Fibroblast of pulmonary artery (primary cell): ENCODE results near the gene SERINC2.

Experiments
- DNase-seq: peaks from one replicate; pipeline ENCODE4 v3.0.0-alpha.2; 2010; ENCODE audit warnings: low read depth
- H3K4me3 ChIP-seq: replicated peaks from 2 replicates; pipeline ENCODE4 v1.5.1; 2011; ENCODE audit warnings: low read depth, mild to moderate bottlenecking, control low read depth, low read length, moderate library complexity
- CTCF ChIP-seq: IDR thresholded peaks from 2 replicates; pipeline ENCODE4 v1.5.1; 2011; ENCODE audit warnings: mild to moderate bottlenecking, control low read depth, low read length, inconsistent platforms; ENCODE audit errors: missing control alignments

The SERINC2 gene

GRCh38 chr1:31405578-31406245, 7.3 kb upstream of the SERINC2 start:
- no peak for DNase-seq
- no peak for TF ChIP-seq CTCF
- H3K4me3 ChIP-seq = no peak overlapping the region

DNA sequence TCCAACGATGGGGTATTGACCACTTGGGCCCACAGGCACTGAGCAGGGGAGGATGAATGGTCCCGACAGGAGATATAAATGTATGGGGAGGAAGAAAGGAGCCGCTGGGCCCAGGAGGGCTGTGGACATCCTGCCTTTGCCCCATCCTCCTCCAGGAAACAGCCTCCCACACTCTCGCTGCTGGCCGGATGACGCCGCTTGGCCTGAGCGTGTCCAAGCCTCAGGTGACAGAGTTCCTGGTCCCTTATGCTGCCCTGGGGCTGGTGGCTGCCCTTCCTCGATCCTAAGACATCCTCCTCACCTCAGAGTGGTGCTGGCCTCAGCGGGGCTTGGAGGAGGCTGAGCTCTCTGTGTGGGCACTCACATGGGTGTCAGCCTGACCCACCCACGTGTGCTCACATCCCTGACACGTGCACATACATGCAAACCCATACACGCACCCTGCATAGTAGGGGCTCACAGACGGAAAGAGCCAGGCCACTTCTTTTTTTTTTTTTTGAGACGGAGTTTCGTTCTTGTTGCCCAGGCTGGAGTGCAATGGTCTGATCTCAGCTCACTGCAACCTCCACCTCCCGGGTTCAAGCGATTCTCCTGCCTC, 5.9 kb upstream of the SERINC2 start:
- no peak for TF ChIP-seq CTCF
- H3K4me3 ChIP-seq = no peak overlapping the region
- peak; percentile 18 for DNase-seq

DNA sequence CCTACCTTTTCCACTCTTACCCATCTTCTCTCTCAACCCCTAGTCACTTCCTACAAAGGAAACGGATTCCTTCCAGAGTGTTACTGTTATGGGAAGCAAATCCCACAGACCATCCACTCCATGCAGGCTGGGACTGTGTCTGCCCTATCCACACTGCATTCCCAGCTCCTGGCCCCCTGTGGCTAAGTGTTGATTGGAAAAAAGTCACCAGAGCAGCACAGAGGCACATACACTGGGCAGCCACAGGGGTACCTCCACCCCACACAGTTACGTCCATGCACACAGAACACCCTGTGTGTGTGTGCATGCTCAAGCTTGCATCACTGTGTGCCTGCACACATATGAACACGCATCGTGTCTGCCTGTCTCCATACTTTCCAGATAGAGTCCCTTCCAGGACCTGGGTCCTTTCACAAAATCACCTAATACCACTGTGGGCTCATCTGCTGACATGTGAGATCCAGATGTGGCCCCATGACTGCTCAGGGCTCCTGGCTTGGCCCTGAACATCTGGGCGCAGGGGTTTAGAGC, 4.2 kb upstream of the SERINC2 start:
- H3K4me3 ChIP-seq = no peak overlapping the region
- DNase-seq = no peak
- TF ChIP-seq CTCF = no peak

DNA sequence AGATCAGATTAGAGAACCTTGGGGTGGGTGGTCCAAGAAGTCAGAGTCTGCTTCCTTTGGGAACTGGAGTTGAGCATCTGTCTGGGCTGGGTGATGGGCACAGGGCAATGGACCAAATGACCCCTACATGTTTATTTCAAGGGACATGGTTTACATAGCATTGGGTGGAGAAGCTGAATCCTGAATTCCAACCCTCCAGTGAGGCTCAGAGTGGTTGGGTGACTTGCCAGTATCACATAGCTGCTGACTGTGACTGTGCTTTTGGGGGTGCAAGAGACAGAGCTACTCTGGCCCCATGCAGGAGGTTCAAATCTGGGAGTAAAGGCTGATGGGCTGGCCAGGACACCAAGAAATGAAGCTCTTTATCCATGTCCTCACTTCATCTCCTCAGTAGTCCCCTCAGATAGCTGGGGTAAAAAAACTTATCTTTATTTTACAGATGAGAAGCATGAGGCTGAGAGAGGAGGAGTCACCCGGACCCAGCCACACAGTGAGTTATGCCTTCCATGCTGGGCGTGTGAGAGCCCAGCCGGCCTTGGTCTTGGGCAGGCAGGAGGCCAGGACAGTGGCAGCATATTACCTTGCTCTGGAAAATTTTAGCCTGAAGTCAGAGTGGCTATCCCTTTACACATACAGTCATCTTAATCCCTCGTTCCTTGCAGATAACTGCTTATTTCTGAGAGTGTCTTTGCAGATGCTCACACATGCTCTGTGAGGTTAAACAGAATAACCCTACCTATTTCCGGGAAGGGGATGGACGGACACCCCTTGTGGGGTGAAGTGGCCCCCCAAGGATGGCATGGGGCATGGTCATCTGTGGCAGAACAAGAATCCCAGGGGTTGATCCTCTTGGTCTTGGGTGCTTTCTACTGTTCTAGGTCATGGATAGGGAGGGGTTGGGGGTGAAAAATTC, 2.8 kb upstream of the SERINC2 start:
- TF ChIP-seq CTCF = no peak
- DNase-seq = no peak
- no peak overlapping the region for H3K4me3 ChIP-seq

- H3K4me3 ChIP-seq = no peak overlapping the region
- TF ChIP-seq CTCF = no peak
- peak; percentile 29 for DNase-seq
Measured at GRCh38 chr1:31410871-31411270, 2.1 kb upstream of the SERINC2 start.

DNA sequence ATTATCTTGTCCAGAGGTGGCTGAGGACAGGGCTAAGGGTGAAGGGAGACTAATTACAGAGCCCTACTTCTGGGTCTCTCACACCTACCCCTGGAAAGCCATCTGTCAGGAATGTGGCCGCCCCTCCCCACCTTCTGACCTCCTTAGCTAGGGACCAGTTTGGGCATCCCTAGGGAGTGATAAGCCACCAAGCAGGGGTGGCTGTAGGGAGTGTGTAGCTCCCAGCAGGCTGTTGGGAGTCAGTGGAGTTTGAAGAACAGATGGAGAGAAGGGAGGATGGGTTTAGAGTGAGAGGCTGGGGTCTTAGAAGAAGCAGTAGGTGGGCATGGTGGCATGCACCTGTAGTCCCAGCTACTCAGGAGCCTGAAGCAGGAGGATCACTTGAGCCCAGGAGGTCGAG, 808 bp upstream of the SERINC2 start:
- no peak for DNase-seq
- no peak for TF ChIP-seq CTCF
- no peak overlapping the region for H3K4me3 ChIP-seq
